Measurements from ENCODE around the gene TXNDC16. TPM values are rescaled to one million over a fixed set of nuclear protein-coding genes. Genes with fewer than 3 reads are reported as not detected.

Gene TXNDC16
- total RNA-seq, 1 donor, result 9.8 TPM

DNA sequence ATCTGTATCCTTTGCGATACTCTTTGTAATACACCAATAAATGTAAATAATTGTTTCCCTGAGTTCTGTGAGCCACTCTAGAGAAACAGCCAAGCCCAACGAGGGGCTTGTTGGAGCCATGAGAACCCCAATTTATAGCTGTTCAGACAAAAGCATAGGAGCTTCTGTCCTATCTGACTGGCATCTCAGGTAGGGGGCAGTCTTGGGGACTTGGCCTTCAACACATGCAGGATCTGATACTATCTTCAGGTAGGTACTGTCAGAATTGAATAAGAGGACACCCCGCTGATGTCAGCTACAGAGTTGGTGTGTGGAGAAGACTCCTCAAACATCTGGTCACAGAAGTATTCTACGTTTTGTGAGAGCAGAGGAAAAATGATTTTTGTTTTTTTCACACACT, 25.3 kb downstream of the TXNDC16 start:
- no peak overlapping the region for H3K4me2 ChIP-seq (ENCODE audit: insufficient read depth, low read length)

GRCh38 chr14:52522581-52523345, 29.5 kb downstream of the TXNDC16 start:
- H4K20me1 ChIP-seq (ENCODE audit: insufficient read depth, low read length), result no peaks in the 10 kb centered on the region
- H3K79me2 ChIP-seq (ENCODE audit: insufficient read depth, low read length), result no peaks in the 10 kb centered on the region
- no peaks in the 10 kb centered on the region for H3K4me1 ChIP-seq (ENCODE audit: insufficient read depth, low read length)
- H3K9me3 ChIP-seq (ENCODE audit: low read depth, low read length), result no peaks in the 10 kb centered on the region
- H2AFZ ChIP-seq (ENCODE audit: low read length), result no peak overlapping the region
- H3K4me2 ChIP-seq (ENCODE audit: insufficient read depth, low read length), result no peak overlapping the region
- H3K4me3 ChIP-seq (ENCODE audit: insufficient read depth, low read length), result no peak overlapping the region
- TF ChIP-seq CTCF (IDR thresholded peaks at IDR 0.05; ENCODE audit: extremely low read depth, low read depth, low read length), result no peak
- H3K36me3 ChIP-seq (ENCODE audit: insufficient read depth, low read length), result no peaks in the 10 kb centered on the region
- no peaks in the 10 kb centered on the region for H3K27me3 ChIP-seq (ENCODE audit: insufficient read depth, low read length)
- DNase-seq (ENCODE audit: insufficient read length, low spot score, missing footprints), result no peak
- H3K27ac ChIP-seq (ENCODE audit: low read depth, low read length), result no peak overlapping the region

More for the DNA sequence above, 25.3 kb downstream of the TXNDC16 start:
- H3K9me3 ChIP-seq (ENCODE audit: low read depth, low read length), result no peaks in the 10 kb centered on the region
- no peaks in the 10 kb centered on the region for H4K20me1 ChIP-seq (ENCODE audit: insufficient read depth, low read length)
- no peak overlapping the region for H2AFZ ChIP-seq (ENCODE audit: low read length)
- DNase-seq (ENCODE audit: insufficient read length, low spot score, missing footprints), result no peak
- no peak overlapping the region for H3K4me3 ChIP-seq (ENCODE audit: insufficient read depth, low read length)
- H3K36me3 ChIP-seq (ENCODE audit: insufficient read depth, low read length), result no peaks in the 10 kb centered on the region
- no peaks in the 10 kb centered on the region for H3K4me1 ChIP-seq (ENCODE audit: insufficient read depth, low read length)
- no peak overlapping the region for H3K27ac ChIP-seq (ENCODE audit: low read depth, low read length)
- H3K27me3 ChIP-seq (ENCODE audit: insufficient read depth, low read length), result no peaks in the 10 kb centered on the region
- no peaks in the 10 kb centered on the region for H3K79me2 ChIP-seq (ENCODE audit: insufficient read depth, low read length)
- TF ChIP-seq CTCF (IDR thresholded peaks at IDR 0.05; ENCODE audit: extremely low read depth, low read depth, low read length), result no peak

- Histone ChIP-seq H3K27me3 (ENCODE audit: insufficient read depth, low read length) (no peaks in the 10 kb centered on the region), H3K79me2 (ENCODE audit: insufficient read depth, low read length) (no peaks in the 10 kb centered on the region), H3K4me1 (ENCODE audit: insufficient read depth, low read length) (no peaks in the 10 kb centered on the region), H3K4me2 (ENCODE audit: insufficient read depth, low read length) (no peak overlapping the region), H2AFZ (ENCODE audit: low read length) (no peak overlapping the region), H3K9me3 (ENCODE audit: low read depth, low read length) (no peaks in the 10 kb centered on the region), H3K36me3 (ENCODE audit: insufficient read depth, low read length) (no peaks in the 10 kb centered on the region), H3K27ac (ENCODE audit: low read depth, low read length) (no peak overlapping the region), H4K20me1 (ENCODE audit: insufficient read depth, low read length) (no peaks in the 10 kb centered on the region), H3K4me3 (ENCODE audit: insufficient read depth, low read length) (no peak overlapping the region)
- no peak for DNase-seq (ENCODE audit: insufficient read length, low spot score, missing footprints)
- no peak for TF ChIP-seq CTCF (IDR thresholded peaks at IDR 0.05; ENCODE audit: extremely low read depth, low read depth, low read length)
Measured at GRCh38 chr14:52522033-52522432, 30.3 kb downstream of the TXNDC16 start.

GRCh38 chr14:52514046-52514811, 38.1 kb downstream of the TXNDC16 start:
- Histone ChIP-seq H4K20me1 (ENCODE audit: insufficient read depth, low read length) (no peaks in the 10 kb centered on the region), H3K36me3 (ENCODE audit: insufficient read depth, low read length) (no peaks in the 10 kb centered on the region), H2AFZ (ENCODE audit: low read length) (no peak overlapping the region), H3K9me3 (ENCODE audit: low read depth, low read length) (no peaks in the 10 kb centered on the region), H3K27me3 (ENCODE audit: insufficient read depth, low read length) (no peaks in the 10 kb centered on the region), H3K4me3 (ENCODE audit: insufficient read depth, low read length) (no peak overlapping the region), H3K27ac (ENCODE audit: low read depth, low read length) (no peak overlapping the region), H3K4me2 (ENCODE audit: insufficient read depth, low read length) (no peak overlapping the region), H3K4me1 (ENCODE audit: insufficient read depth, low read length) (no peaks in the 10 kb centered on the region), H3K79me2 (ENCODE audit: insufficient read depth, low read length) (no peaks in the 10 kb centered on the region)
- DNase-seq (ENCODE audit: insufficient read length, low spot score, missing footprints), result no peak
- no peak for TF ChIP-seq CTCF (IDR thresholded peaks at IDR 0.05; ENCODE audit: extremely low read depth, low read depth, low read length)

Measured in osteoblast (primary cell).